ENCODE measurements around the gene EXOG. TPM values are rescaled to one million over a fixed set of nuclear protein-coding genes. Genes with fewer than 3 reads are reported as not detected.

EXOG gene
- 6.8 and 11.6 TPM in 2 replicates for total RNA-seq

GRCh38 chr3:38496131-38496910 is at the start of gene EXOG:
EXOG (plus strand) TSS chr3:38496340; CDS start chr3:38496368, 28 bp downstream.

GRCh38 chr3:38453075-38453912 is 42.8 kb upstream of the EXOG start, which contains the start of gene ACVR2B:
ACVR2B (plus strand) TSS chr3:38453890; CDS start chr3:38454323, 433 bp downstream.

Other genes with a start within 250 kb of the EXOG start
- gene SLC22A13, start 230.5 kb upstream of the EXOG start, total RNA-seq = not detected in 2 replicates
- not detected in 2 replicates for gene SLC22A14, start 214.0 kb upstream of the EXOG start, total RNA-seq
- 2.3 and 3.0 TPM in 2 replicates for gene XYLB, start 149.6 kb upstream of the EXOG start, total RNA-seq
- 2.6 and 4.0 TPM in 2 replicates for gene ACVR2B, start 42.5 kb upstream of the EXOG start, total RNA-seq
- gene SCN5A, start 153.3 kb downstream of the EXOG start, total RNA-seq = 4.9 and 5.2 TPM in 2 replicates

Measured in epithelial cell of umbilical artery (primary cell).